K562 treated with DMSO at 1 percent for 24 hours (cell line): Measurements from ENCODE around the gene TTC8. TPM values are rescaled to one million over a fixed set of nuclear protein-coding genes. Genes with fewer than 3 reads are reported as not detected.

Experiments
- total RNA-seq: library from RNA; unstranded; fragments of 300-600 nt; gene quantifications from 2 replicates; pipeline ENCODE4 v1.2.3, GENCODE V29; 2022; ENCODE audit warnings: low read depth; ENCODE audit not compliant: insufficient read depth

TTC8 gene
- total RNA-seq, result 5.1 and 5.9 TPM in 2 replicates

GRCh38 chr14:88824314-88825077 is at the start of gene TTC8:
Gene TTC8, plus strand, starts transcription at chr14:88824651. Its CDS starts 57 bp downstream, at chr14:88824708.

GRCh38 chr14:88792473-88793258 is 31.8 kb upstream of the TTC8 start, which contains the start of gene EML5:
Gene EML5, minus strand, starts transcription at chr14:88792953. Its CDS starts 450 bp downstream, at chr14:88792503.

Other genes starting within 250 kb of the TTC8 start
- gene EML5, start 31.7 kb upstream of the TTC8 start, total RNA-seq, result 0.22 and 0.67 TPM in 2 replicates